ENCODE data around the gene MAPKAPK2. TPM values are rescaled to one million over a fixed set of nuclear protein-coding genes. Genes with fewer than 3 reads are reported as not detected.

The MAPKAPK2 gene
- total RNA-seq, 1 donor from 2014 or later = 33.5 TPM

DNA sequence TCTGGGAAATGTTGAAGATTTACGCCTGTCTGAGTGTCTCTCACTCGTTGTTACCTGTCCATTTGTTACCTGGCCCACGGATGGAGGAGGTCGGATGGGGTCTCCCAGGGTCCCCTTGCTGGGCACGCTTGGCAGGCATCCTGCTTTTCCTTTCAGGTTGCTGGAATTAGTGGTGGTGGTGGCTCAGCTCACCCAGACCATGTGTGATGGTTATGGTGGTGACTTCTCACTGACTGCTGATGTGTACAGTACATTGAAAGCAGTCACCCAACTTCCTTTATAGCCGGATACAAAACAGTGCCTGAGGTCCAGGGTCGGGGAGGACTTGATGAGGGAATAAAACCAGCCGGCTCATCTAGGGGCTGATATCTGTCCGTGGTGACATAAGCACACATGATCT, 19.5 kb downstream of the MAPKAPK2 start:
- DNase-seq = no peak

DNA sequence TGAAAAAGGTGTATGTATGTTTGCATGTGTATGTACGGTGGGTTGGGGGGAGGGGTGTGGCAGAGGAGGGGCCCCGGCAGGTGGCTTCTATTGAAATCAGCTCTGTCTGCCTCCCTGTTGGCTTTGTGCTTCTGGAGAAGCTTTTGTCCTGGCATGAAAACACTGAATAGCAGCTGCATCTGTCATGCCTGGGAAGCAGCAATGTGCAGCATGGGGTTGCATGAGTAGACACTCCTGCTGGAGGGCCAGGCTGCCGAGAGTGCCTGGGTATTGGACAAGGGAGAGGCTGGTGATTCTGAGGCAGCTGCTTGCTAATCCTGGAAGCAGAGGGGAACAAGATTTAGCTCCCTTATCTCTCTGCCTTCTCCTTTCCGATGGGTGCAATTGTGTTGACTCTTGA, 20.5 kb downstream of the MAPKAPK2 start:
- DNase-seq = peak; percentile 34

DNA sequence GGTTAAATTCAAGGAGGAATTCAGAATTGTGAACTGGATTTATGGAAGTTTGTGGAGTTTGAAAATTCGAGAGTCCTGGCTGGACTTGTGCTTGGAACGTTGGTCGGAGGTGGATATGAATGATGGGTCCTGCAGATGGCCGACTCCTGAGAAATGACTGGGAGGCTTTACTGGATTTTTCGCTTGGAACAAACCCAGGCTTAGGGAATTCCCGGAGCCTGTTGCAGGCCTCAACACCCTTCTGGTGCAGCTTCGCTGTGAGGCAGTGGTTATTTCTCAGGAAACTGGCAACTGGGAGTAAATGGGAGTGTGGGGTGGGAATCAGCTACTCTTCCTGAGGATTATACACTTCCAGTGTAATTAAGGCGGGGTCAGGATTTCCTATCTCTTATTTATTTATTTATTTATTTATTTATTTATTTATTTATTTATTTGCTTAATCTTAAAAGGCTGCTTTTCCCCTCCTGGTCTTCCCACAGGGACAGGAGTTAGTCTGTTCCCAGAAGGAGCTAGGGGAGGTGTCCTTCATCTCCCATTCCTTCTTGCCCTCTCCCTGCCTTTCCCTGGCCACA, 21.1 kb downstream of the MAPKAPK2 start:
- no peak for DNase-seq

DNA sequence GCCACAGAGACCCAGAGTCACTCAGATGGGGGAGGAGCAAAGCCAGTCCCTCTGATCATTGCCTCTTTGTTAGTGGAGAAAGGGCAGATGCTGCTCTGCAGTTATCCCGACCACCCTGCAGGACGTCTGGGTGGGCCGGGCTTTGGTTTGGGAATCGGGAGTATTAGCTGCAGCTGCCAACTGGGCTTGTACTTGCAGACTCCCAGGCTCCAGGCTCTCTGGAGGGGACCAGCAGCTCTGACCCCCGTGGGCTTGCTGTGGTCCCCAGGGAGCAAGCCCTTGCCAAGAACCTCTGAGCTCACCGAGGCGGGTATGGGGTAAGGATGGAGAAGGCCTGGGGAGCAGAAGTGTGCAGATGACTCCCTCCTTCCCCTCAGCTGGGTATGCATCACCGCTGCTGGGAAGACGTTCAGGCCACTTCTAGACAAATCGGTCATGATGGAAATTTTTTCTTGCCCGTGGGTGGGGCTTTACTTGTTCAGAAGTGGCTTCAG, 21.6 kb downstream of the MAPKAPK2 start:
- DNase-seq = no peak

DNA sequence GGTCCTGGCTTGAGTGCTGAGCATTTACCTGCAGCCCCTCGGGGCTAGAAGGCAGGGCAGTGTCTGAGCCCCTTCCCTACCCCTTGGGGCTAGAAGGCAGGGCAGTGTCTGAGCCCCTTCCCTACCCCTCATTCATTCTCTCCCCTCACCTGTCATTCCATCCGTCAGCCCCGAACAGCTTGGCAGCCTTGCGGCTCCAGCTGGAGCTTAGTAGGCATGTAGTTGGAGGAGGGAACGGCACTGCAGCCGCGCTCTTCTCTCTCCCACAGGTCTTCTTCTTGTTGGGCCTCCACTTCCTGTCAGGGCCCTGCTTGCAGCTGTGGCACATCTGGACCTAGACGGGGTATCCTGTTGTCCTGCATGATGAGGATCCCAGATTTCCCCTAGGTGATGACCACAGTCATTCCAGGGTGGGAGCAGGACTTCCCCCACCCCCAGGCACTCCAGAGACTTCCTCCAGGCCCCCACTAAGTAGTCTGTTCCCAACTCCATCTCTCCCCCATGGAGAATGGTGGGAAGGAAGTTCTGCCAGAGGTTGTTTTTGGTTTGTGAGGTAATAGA, 22.2 kb downstream of the MAPKAPK2 start:
- no peak for DNase-seq

DNA sequence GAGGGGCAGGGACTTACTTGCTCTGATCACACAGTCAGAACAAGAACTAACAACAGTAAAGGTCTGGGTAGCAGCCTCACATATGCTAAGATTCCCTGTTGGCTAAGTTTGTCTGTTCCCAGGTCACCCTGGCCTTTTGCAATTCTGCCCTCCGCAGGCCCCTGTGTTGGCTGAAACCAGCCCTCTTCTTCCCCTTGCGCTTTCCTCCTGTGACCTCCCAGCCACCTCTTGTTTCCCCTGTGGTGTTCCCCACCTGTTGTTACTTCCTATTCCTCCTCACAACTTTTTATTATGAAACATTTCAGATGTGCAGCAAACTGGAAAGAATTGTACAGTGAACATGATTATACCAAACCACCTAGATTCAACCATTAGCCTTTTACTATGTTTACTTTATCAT, 23.4 kb downstream of the MAPKAPK2 start:
- DNase-seq = no peak

DNA sequence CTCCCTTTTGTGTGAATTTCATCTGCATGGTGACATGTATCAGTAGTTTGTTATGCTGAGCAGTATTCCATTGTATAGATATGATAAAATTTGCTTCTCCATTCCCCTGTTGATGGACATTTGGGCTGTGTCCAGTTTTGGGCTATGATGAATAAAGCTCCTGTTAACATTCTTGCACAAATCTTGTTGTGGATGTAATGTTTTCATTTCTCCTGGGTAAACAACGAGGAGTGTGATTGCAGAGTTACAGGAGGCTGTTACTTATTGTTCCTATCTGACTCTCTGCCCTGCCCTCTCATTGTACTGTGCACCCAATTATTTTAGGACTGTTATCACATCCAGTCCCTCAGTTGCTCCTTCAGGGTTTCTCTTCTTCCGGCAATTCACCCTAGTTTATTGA, 24.2 kb downstream of the MAPKAPK2 start:
- no peak for DNase-seq

DNA sequence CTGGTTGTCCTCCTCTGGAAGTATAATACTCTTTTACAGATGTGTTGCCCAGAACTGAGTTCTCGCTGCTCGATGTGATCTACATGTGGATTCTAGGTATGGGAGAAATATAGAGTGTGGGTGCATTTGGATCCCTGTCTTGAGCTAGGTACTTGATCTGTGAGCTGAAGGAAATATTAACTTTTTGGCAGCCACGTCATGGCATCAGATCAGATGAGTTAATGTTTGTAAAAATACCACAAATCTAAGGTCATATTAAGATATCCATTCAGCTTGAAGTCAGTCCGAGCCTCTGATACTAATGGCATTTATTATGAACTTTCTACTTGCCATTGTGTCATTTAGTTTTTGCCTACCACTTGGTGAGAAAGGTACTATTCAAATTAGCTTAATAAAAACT, 24.6 kb downstream of the MAPKAPK2 start:
- no peak for DNase-seq

DNA sequence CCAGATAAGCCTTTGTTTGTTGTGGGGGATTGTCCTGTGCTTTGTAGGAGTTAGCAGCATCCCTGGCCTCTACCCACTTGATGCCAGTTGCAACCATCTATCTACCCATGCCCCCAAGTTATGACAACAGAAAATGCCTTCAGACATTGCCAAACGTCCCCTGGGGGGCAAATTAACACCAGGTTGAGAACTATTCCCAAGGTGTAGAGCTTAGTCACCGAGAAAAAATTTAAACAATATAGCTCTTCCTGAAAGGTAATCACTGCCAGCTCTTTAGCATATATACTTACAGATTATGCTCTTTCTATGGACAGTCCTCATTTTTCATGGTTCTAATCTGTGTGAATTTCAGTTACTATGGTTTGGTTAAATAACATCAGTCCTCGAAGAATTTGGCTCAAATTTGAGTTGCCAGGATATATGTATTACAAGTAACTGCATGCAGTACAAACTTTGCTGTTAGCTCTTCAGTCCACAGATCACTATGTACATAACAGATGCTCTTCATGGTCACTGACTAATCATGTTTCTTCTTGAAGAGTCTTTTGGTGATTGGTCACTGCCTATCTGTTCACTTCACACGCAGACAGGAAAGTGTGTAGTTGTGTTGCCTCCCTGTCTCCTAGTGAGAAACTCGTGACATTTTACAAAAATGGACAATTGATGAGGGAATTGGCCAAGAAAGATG, 25.2 kb downstream of the MAPKAPK2 start:
- no peak for DNase-seq

DNA sequence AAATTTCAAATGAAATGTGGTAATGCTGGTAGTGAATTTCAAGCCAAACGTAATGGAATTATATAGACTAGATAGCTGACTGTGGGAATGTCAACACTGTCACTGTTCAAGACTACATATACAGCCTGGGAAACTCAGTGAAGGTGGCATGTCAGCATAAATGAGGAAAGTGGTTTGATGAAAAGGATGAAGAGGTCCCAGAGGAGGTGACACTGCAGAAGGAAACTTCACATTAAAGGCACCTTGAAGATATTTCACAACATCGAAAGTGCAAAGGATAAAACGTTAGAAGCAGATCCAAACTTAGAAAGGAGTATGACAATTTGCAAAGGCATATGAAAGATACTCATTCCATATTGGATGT, 25.7 kb downstream of the MAPKAPK2 start:
- no peak for DNase-seq

DNA sequence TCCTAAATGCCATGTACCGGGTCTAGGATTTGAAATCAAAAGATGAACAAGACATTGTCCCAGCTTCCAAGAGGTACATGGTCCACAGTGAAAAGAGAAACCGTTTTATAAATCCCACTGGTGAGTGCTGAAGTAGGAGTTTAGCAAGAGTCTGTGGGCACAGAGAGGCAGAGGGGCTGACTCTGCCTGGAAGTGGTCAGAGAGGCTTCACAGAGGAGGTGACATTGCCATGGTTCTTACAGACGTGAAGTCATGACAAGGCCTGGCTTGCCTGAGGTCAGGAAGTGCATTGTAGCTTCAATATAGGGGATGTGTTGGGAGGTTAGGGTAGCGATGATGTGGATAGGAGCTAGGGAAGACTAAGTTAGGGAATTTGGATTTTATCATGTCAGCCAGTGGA, 28.4 kb downstream of the MAPKAPK2 start:
- no peak for DNase-seq

DNA sequence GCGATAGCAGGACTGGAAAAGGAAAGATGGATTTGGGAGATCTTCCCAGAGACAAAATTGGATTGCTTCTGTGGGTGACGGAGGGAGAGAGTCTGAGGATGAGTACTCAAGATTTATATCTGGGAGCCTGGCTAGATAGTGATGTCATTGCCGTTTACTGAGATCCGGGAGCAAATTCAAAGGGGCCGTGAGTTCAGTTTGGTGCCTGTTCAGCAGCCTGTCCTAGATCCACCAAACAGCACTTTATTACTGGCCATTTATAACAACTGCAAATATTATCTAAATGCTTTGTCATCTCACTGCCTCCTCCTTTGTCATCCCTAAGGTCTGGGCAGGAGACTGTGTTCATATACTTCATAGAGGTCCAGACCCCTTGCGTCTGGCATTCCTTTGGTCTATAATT, 29.2 kb downstream of the MAPKAPK2 start:
- DNase-seq = no peak

DNA sequence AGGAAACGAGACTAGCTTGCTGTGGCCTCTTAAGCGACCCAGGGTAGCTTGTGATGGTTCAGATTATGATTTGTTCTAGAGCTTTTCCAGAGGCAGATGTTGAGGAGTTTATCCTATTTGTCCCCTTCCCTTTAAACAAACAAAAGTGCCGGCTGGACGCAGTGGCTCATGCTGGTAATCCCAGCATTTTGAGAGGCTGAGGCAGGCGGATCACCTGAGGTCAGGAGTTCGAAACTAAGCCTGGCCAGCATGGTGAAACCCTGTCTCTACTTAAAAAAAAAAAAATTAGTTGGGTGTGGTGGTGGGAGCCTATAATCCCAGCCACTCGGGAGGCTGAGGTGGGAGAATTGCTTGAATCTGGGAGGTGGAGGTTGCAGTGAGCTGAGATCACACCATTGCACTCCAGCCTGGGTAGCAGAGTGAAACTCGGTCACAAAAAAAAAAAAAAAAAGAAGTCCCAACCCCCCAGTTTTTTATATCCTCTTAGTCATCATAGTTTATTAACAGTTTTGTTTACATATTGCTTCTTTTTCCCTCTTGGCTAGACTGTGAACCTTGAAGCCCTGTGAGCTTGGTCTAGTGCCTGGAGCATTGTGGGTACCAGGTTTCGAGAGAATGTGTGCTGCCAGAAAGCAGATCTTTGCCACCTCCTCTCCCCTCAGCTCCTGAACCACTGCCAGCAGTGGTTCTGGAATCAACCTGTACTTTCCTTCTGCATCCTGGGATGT, 29.8 kb downstream of the MAPKAPK2 start:
- no peak for DNase-seq

DNA sequence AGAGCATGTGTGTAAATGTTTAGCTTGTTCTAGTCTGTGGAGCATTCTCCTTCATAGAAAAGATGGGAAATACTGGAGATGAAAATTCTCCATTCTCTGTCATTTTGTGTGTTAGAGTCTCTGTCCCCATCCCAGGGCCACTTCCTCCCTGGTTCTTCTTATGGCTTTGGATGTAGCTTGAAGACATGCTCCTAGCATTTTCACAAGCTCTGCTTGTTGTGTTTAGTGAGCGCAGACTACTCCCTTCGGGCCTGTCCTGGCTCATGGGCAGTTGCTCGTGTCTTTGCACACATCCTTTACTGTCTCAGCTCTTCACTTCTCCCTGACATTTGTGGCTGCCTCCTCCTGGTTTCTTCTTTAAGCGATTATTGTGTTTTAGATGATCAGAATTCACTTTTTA, 30.4 kb downstream of the MAPKAPK2 start:
- DNase-seq = no peak

DNA sequence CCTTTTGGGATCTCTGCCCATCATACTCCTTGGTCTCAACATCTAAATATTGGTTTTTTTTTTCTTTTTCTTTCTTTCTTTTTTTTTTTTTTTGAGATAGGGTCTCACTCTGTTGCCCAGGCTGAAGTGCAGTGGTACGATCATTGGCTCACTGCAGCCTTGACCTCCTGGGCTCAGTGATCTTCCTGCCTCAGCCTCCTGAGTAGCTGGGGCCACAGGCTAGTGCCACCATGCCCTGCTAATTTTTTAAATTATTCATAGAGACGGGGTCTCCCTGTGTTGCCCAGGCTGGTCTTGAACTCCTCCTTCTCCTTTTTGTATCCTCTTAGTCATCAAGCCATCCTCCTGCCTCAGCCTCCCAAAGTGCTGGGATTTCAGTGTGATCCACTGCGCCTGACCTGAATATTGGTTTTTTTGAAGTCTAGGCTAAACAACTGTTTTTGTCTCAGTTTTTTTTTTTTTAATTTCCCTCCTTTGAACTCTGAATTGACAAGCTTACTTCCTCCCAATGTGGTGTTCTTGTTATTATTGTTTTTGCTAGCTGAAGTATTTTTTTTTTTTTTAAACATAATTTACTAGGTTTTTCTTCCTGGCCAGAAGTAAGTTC, 30.9 kb downstream of the MAPKAPK2 start:
- DNase-seq = no peak

DNA sequence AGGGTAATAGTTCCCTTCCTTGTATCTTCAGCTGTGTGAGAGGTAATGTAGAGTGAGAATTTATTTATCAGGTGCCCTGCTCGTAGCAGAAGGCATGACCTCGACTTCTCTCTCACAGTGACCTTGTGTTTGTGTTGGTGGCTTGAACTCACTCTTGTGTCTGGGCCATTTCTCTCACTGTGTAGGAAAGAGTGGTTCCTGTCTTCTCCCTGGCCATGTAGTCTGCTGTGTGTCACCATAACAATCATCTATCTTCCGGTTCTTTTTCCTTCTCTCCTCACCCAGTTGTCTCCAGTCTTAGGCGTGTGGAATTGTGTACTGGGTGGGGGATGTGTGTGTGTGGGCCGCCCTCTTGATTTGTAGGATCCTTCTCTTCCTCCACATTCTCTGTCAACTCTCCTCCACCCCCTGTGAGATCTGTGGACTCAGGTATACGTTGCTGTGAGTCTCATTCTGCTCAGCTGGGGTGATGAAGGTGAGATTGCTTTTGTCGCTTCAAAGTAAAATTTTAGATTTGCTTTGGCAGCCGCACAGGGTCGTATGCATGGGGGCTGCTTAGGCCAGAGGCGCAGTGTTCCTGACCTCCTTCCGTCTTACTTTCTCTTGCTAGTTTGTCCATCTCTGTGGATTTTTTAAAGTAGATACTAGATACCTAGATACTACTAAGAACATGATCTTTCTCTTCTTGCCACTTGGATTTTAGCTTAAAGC, 31.6 kb downstream of the MAPKAPK2 start:
- DNase-seq = no peak

DNA sequence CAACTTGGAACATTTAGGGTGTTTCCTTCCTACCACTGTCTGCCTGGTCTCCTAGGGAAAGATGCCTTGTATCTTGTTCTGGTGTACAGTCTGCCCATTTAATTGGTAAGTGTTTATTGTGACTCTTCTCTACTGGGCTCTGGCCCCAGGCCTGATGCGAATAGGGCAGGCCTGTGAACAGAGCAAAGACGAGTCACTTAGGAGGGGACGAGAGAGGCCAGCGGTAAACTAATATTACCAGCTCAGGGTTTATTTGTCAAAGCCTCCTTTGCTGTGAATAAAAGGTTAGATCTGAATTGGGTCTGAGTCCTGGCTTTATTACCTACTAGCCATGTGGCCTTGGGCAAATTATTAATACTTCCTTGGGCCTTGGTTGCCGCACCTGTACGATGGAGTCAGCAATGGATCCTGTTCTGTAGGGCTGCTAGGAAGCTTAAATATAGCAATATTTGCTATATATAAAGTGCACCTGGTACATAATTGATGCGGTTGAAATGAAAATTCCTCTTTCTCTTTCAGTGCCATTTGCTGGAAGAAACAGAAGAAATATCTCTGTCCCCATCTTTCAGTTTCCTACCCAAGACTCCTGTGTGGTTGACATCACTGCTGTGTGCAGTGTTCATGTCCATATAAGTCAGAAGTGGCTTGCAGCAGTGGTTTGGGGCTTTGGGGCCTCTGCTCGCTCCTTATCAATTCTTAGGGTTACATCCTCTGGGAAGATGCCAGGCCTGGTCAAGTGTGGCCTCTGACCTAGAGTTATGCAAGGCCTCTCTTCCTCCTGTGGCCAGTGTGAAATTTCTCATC, 32.4 kb downstream of the MAPKAPK2 start:
- no peak for DNase-seq

DNA sequence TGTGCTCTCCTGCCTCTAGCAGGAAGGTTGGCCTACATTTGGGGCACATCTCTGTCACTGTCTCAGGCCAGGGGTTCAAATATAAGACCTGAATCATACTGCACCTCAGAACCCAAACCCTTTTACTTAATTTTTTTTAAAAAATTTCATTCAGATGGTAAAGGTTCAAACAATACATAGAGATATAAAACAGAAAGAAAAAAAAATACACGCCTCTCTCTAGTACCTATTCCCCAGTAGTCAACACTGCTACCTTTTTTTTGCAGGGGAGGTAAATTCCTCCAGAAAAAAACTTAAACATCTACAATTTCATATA, 32.9 kb downstream of the MAPKAPK2 start:
- DNase-seq = no peak

DNA sequence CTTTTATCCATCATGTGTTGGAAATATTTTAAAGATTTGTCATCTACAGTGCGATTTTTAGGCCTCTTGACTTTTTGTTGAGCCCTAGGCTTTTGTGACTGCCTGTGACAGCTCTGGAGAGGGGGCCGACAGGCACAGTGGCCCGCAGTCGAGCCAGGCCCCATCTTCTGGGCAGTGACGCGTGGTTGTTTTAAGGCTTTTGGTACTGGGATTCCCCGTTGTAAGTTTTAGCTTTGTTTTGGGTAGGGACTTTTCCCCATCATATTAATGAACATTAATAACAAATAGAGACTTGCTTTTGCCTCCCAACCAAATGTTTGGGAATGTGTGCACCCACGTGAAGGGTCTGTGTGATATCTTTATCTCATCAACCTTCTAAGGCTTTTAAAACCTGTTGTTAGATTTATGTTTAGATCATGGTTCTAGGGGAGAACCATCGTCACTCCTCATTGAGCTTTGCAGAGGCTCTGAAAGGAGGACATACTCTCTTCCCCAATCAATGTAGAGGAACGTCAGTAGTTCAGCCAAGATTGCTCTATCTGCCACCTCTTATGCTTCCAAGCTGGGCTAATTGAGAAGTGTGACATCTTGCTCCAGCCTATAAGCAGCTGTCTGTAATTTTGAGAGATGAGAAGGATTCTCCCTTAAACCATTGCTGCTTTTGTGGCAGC, 34.6 kb downstream of the MAPKAPK2 start:
- no peak for DNase-seq

DNA sequence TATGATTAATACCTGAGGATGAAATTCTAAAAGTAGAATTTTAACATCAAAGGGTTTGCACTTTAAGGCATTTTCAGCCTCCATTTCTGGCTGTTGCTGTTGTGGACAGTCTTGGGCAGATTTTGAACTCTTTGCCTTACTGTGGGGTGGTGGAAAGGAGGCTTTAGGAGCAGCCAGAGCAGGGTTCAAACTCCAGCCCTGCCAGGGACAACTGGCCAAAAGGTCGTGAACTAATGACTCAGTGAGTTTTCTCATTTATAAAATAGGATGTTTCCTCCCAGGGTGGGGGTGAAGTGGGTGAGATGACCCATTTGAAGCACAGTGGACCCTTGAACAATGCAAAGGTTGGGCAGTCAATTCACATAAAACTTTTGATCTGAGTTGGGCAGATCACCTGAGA, 36.7 kb downstream of the MAPKAPK2 start:
- DNase-seq = no peak

All from skin of body (tissue), 2 donors.